HG02870 (cell line): ENCODE results near the gene TESK1.
"Not testable (repeated sequence)": the region's sequence is repeated elsewhere in the genome, so short reads cannot be mapped to it uniquely, and the experiment has no call there.

Experiments
- ATAC-seq: cut with Tn5 transposase; IDR thresholded peaks from one replicate; pipeline ENCODE4 v1.9.1; 2021; ENCODE audit warnings: mild to moderate bottlenecking, moderate library complexity; ENCODE audit not compliant: unreplicated experiment

TESK1 gene

DNA sequence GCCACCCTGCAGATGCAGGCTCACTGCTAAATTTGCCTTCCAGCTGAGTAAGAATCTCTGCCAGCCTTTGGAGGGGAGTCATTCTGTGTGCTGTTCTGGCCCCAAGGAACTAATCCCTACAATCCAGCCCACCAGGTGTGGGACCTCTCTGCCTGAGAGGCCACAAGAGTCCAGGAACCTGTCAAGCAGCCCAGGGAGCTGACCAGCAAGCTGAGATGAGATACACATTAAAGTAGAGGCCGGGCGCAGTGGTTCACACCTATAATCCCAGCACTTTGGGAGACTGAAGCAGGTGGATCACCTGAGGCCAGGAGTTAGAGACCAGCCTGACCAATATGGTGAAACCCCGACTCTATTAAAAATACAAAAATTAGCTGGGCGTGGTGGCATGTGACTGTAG, 7.0 kb downstream of the TESK1 start:
- not testable (repeated sequence) for ATAC-seq

DNA sequence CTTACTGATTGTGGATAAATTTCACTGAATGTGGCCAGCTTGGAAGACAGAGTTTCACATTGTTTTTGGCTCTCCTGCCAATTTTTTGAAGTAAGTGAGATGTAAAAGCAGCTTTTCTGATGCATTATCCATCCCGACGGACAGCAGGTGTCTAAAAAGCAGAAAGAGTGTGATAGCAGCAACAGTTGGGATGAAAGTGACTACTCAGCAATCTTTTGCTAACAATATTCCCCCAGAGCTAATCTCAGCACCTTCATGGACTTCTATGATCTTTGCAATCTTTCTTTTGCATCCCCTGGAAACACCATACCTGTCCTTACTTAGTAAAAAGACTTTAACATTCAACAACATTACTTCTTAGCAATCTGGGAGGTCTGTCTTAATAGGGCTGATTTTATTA, 7.8 kb downstream of the TESK1 start:
- ATAC-seq, result no peak

GRCh38 chr9:35615981-35616680, 11.1 kb downstream of the TESK1 start:
- ATAC-seq, result no peak

DNA sequence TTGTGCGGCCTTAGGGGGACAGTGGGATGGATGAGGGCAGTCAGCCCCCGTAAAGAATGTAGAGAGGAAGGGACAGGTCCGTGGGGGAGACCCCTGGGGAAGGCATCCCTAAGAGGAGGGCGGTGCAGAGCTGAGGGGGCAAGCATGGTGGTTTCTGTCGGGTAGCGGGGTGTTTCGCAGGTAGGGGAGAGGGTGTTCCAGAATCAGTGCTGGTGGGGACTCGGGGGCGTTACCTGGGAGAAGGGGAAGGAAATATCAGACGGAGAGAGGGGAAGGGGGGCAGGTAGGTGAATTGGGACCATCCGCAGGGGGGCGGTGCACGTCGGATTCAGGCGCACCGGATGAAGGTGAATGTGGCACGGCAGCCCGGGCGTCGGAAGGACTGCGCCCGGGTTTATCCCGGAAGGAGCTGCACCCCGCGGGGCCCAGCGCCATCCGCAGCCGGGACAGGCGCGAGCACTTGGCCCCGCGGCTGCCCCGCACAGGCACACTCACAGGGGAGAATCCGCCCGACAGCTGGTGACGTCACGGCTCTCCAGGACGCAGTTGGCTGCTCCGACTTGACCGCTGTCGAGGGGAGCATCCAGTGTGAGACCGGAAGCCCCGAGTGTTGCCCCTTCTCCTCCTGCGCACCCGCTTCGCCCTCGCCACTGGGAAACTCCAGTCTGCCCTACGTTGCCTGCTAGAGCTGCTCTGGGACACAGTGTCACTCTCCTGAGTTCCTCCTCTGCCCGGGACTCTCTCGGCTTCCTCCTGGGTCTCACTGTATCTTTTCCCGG, 11.8 kb downstream of the TESK1 start:
- ATAC-seq, result peak; percentile 30

- ATAC-seq, result no peak
Observed at GRCh38 chr9:35617548-35617947, 12.5 kb downstream of the TESK1 start.

DNA sequence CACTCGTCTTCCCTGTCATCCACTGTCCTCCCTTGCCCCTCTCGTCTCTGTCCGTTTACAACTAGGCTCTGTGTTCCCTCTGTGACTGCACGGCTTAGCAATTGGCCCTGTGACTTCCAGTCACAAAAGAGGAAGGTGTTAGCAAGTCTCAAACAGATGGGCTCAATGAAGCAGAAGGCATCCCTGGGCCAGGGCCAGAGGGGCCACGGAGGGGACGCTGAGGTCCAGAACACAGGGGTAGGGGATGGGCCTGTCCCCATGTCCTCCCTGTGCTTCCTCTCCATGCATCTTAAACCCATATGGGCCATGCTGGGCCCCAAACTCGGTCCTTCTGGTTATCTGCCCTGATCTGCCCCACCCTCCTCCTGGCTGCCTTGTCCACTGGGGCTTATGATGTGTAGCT, 13.3 kb downstream of the TESK1 start, which contains the start of gene CD72:
Gene CD72, minus strand, starts transcription at position 89 of the 403 bp plus-strand sequence. CDS start 110 bp downstream, outside the sequence.
- no peak for ATAC-seq

DNA sequence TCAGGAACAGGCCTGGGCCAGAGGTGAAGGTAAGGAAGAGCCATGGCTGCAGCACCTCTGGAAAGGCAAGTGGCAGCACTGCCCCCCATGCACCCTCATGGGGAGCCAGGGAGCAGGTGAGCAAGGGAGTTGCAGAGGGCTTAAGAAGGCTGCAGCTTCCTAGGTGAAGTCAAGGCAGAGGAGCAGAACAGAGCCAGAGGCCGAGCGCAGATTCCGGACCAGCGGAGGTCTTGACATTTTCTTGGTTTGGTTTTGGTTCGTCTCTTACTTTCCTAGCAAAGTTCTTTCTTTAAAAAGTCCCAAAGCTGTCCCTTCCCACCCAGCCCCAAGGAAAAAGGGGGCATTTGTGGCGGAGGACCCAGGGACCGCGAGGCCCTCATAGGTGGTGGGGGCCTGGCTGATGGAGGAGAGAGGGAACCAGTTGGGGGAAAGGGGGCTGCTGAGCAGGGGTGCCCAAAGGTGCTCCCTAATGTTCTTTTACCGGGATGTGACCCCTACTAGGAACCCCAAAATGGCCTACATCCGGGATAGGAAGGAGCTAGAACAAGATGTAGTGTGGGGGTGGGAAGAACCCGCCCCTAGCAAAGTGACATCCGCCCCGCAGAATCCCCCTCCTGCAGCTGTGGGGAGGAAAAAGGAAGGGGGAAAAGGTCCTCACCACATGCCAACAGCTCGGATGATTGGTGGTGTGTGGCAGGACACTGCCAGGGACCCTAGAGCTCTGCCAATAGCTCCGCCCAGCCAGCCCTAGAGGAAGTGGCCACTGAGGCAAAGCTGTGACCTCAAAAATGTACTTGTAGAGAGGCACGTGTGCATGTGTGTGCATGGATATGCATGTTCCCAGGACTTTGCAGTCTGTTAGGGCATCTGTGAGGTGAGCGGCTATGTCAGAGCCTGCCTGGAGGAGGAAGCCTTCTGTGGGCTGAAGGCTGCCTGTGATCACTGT, 14.1 kb downstream of the TESK1 start:
- peak; percentile 33 for ATAC-seq

GRCh38 chr9:35619800-35620158, 14.7 kb downstream of the TESK1 start:
- ATAC-seq, result peak; percentile 41

- ATAC-seq, result no peak
Observed at GRCh38 chr9:35627575-35627974, 22.5 kb downstream of the TESK1 start.

DNA sequence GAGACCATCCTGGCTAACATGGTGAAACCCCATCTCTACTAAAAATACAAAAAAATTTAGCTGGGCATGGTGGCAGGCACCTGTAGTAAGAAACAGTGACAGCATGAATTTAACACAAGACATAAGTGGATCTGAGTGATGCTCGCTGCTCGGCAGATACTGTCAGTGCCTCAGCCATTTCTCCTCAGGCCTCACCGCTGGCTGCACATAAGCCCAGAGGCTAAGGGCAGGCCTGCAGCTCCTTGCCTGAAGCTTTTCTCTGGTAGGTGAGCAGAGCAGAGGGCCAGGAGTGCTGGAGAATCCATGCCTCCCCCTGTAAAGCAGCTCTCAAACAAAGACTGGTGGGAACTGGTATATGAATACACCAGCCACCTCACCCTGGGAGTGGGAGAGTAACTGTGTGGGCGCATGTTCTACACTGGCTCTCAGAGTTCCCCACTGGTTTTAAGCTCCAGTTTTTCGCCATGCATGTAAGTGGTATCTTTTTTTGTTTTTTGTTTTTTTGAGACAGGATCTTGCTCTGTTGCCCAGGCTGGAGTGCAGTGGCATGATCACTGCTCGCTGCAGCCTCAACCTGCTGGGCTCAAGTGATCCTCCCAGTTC, 23.4 kb downstream of the TESK1 start:
- ATAC-seq, result no peak

- no peak for ATAC-seq
Observed at GRCh38 chr9:35629597-35629996, 24.5 kb downstream of the TESK1 start.

DNA sequence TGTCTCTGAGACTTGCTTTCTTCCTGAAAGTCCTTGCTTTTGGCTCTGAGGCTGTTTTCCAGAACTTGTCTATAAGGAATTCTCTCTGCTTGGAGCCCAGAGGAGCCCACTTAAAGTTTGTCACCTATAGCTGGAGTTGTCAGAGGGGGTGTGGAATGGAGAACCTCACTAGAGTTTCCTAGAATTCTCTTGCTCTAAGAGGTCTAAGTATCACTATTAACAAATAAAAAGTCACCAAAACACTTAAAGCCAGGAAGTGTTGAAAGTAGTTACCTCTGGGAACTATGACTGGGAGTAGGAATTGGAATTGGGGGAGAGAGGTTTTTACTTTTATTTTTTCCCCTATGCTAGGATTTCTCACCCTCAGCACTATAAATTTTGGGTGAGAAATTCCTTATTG, 30.7 kb downstream of the TESK1 start:
- no peak for ATAC-seq

DNA sequence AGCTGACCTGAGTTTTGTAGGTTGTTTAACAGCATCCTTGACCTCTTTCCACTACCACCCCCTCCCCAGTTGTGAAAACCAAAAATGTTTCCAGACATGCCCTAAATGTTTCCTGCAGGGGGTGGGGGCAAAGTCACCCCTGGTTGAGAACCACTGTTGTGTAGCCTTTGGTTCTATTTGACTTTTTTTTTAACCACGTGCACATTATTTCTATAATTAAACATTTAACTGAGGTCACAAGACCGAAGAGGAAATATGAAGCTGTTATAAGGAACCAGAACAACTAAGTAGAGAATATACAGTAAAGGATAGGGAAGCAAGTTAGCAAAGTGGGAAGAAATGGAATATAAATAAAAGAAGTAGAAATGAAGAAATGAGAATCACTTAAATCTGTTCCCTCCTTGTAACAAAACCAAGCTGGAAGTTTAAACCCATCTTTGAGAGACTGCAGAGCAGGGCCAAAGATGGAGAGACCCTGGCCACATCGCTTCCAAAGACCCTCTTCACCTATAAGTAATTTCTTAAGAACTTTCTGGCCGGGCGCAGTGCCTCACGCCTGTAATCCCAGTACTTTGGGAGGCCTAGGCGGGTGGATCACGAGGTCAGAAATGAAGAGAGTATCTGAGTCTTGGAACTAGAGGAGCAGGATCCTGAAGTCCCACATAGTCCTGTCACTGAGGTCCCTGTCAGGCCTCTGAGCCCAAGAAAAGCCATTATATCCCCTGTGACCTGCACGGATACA, 31.2 kb downstream of the TESK1 start:
- no peak for ATAC-seq

GRCh38 chr9:35636877-35637246, 31.8 kb downstream of the TESK1 start:
- not testable (repeated sequence) for ATAC-seq

GRCh38 chr9:35637427-35637955, 32.4 kb downstream of the TESK1 start:
- not testable (repeated sequence) for ATAC-seq

DNA sequence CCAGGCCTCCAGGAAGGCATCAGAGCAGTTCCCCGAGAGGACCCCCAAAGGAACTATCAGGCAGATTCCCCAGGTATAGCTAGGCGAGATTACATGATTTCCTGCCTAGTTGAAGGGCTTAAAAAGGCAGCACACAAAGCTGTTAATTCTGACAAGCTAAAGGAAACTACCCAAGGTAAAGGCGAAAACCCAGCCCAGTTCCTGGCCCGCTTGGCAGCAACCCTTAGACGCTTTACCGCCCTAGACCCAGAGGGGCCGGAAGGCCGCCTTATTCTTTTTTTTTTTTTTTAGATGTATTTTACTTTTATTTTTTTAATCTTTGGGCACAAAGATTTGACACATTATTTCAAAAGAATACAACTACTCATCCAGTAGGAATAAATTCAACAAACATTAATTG, 33.7 kb downstream of the TESK1 start:
- not testable (repeated sequence) for ATAC-seq

- ATAC-seq, result not testable (repeated sequence)
Observed at GRCh38 chr9:35639225-35639624, 34.2 kb downstream of the TESK1 start.

DNA sequence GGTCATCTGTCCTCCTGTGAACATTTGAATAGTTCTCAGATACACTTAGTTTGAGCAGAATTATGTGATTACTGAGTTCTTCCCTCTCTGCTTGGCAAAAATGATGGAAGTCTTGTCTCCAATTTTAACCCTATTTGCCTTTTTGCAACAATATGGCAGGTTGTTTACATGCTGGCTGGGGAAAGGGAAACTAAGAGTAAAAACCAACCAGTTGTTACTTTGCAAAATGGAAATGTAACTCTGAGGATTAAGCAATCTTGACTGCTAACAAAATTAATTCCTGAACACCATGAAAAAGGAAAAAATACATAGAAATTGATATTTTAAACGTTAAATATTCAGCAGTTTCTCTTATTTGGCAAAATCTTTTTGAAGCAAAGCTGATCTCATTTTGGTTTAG, 34.6 kb downstream of the TESK1 start:
- no peak for ATAC-seq

GRCh38 chr9:35640431-35640830, 35.4 kb downstream of the TESK1 start:
- not testable (repeated sequence) for ATAC-seq

DNA sequence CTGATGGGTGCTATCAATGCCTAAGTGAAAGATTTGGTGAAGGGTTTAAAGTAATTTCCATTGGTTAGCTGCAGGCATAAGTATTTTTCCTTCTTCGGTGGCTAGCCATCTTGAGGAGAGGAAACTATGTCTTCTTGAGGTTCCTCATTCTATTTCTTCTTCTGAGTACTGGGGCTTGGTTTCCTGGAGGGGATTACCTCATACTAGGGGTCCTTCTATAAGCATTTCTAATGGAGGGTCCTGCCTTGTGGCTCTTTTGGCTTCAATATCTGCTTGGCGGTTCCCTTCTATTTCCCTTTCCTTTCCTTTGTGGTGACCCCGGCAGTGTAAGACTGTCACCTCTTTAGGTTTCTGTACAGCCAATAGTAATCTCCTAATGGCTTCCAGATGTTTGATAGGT, 36.4 kb downstream of the TESK1 start:
- not testable (repeated sequence) for ATAC-seq
